PC-9 (cell line): ENCODE results near the gene MMS22L. TPM values are rescaled to one million over a fixed set of nuclear protein-coding genes. Genes with fewer than 3 reads are reported as not detected.

Source experiments
- BruUV-seq: library from RNA; stranded (reverse); fragments of 400-500 nt; replicated peaks from 2 replicates; lab custom pipeline; 2021; lab: Mats Ljungman, UMichigan
- CTCF ChIA-PET: fragments of 300-600 bp; sonication (Branson Sonifier 250); formaldehyde crosslinking; loops from one replicate; lab custom pipeline; 2022; ENCODE audit warnings: antibody characterized with exemption; lab: Charles Lee
- POLR2A ChIA-PET: fragments of 300-600 bp; sonication (Branson Sonifier 250); formaldehyde crosslinking; loops from one replicate; lab custom pipeline; 2022; ENCODE audit warnings: antibody characterized with exemption; ENCODE audit not compliant: unreplicated experiment; lab: Charles Lee
- DNase-seq, 2 experiments: peaks; one replicate each; pipeline versions ENCODE4 v3.0.0 to v3.0.0-alpha.2; 2015 to 2022; ENCODE audit warnings: mixed read lengths in 1 of 2
- H2AFZ ChIP-seq: fragments of 200-600 bp; sonication (generic); 2 replicates; pipeline ENCODE4 v1.8.1; 2017; ENCODE audit warnings: antibody characterized with exemption
- H3F3A ChIP-seq: fragments of 200-600 bp; sonication (generic); 2 replicates; pipeline ENCODE4 v1.8.1; 2017; ENCODE audit warnings: antibody characterized with exemption, mild to moderate bottlenecking, low read depth; ENCODE audit not compliant: insufficient read depth
- H3K27ac ChIP-seq: fragments of 200-600 bp; sonication (generic); 2 replicates; pipeline ENCODE4 v1.6.1; 2016; ENCODE audit warnings: mixed run types
- H3K27me3 ChIP-seq: fragments of 200-600 bp; sonication (generic); 2 replicates; pipeline ENCODE4 v1.6.1; 2016; ENCODE audit warnings: low read depth, mixed run types; ENCODE audit not compliant: insufficient read depth
- H3K36me3 ChIP-seq: fragments of 200-600 bp; sonication (generic); 2 replicates; pipeline ENCODE4 v1.6.1; 2016; ENCODE audit warnings: low read depth, mixed run types
- H3K4me1 ChIP-seq: fragments of 200-600 bp; sonication (generic); replicated peaks from 2 replicates; pipeline ENCODE4 v1.6.1; 2016; ENCODE audit warnings: mixed run types; ENCODE audit not compliant: insufficient read depth
- H3K4me2 ChIP-seq: fragments of 200-600 bp; sonication (generic); 2 replicates; pipeline ENCODE4 v1.6.1; 2017; ENCODE audit warnings: mixed run types
- H3K4me3 ChIP-seq: fragments of 200-600 bp; sonication (generic); 2 replicates; pipeline ENCODE4 v1.6.1; 2016; ENCODE audit warnings: mixed run types
- H3K79me2 ChIP-seq: fragments of 200-600 bp; sonication (generic); 2 replicates; pipeline ENCODE4 v1.6.1; 2017; ENCODE audit warnings: low read depth, mixed run types
- H3K9me2 ChIP-seq: fragments of 200-600 bp; sonication (generic); 2 replicates; pipeline ENCODE4 v1.8.1; 2017; ENCODE audit warnings: mild to moderate bottlenecking; ENCODE audit not compliant: insufficient read depth
- H3K9me3 ChIP-seq: fragments of 200-600 bp; sonication (generic); 2 replicates; pipeline ENCODE4 v1.8.1; 2016; ENCODE audit warnings: low read depth; ENCODE audit not compliant: insufficient read depth
- H4K20me1 ChIP-seq: fragments of 200-600 bp; sonication (generic); 2 replicates; pipeline ENCODE4 v1.8.1; 2017; ENCODE audit not compliant: insufficient read depth
- EZH2 ChIP-seq: fragments of 200-600 bp; sonication (generic); IDR thresholded peaks from 2 replicates; pipeline ENCODE4 v1.8.0; 2017; ENCODE audit warnings: antibody characterized with exemption, low read depth
- intact Hi-C: fragments of 100-400 bp; cut with micrococcal nuclease; formaldehyde crosslinking; loops from one replicate; pipeline ENCODE4 v1.10.0; 2022; ENCODE audit not compliant: unreplicated experiment
- total RNA-seq: library from RNA; stranded (reverse); gene quantifications from 2 replicates; pipeline ENCODE4 v1.2.3, GENCODE V29; 2021
- TF ChIP-seq, protein P1 (sequence below): fragments of 200-600 bp; sonication (generic); conservative IDR thresholded peaks from 2 replicates; pipeline ENCODE4 v1.6.1; 2017; ENCODE audit warnings: mixed run types, antibody characterized with exemption, mild to moderate bottlenecking, moderate library complexity

The MMS22L gene
- total RNA-seq, 1 experiment from 2014 or later, result 43.6 TPM

DNA sequence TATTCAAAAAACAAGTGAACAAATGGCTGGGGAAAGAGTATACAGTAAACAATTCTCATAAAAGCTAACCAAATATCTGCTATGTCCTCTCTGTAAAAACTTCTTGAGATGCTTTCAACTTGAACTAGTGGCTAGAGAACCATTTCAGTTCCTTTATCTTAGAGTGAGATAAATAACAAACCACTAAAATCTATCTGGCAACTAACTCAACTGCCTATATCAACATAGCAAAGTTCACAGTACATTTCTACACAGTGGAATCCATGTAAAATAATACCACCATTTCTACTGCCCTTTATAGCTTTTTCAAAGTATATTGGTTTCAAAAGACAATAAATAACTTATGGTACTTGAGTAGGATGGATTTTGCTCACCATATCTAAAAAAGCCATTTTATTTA is 95.1 kb downstream of the MMS22L start:
- intact Hi-C loops, result loop anchor here (5.0 kb wide), 1 partner anchor 1659 kb away; no protein-coding TSS in a partner anchor
- no TSS peak for BruUV-seq

DNA sequence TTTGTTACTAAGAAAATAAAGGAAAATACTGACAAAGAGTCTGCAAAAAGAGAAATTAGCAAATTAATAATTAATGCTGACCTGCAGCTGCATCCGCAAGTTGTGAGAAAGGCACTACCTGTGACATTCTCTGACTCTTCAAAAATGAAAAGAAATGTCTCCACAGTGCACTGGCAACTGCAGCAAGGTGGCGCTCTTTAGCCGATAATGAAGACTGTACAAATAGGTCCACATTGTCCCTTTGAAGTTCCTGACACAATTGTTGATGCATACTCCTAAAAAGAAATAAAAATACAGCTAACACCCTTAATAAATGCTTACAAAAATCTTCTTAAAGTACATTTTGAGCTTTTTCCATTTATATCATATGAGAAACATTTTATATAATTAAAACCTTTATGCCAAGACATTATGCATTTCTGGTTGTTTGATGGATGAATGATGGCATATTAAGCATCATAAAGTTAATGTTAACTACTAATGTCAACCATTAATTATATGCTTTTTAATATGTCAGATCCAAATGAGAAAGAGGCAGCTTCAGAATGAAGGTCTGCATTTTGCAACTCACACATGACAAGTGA is 96.5 kb downstream of the MMS22L start:
- Histone ChIP-seq H3K27ac (no peak overlapping the region), H3K4me3 (no peak overlapping the region), H3F3A (no peaks in the 10 kb centered on the region), H3K4me2 (no peak overlapping the region), H3K27me3 (no peaks in the 10 kb centered on the region), H3K36me3 (no peaks in the 10 kb centered on the region), H3K9me3 (no peaks in the 10 kb centered on the region), H2AFZ (no peak overlapping the region), H3K9me2 (no peaks in the 10 kb centered on the region), H4K20me1 (no peaks in the 10 kb centered on the region), H3K79me2 (no peaks in the 10 kb centered on the region), H3K4me1 (no peaks in the 10 kb centered on the region)
- intact Hi-C loops, result loop anchor here (1.0 to 5.0 kb wide), 2 partner anchors 208 to 1661 kb away; no protein-coding TSS in a partner anchor
- no TSS peak for BruUV-seq
- ChIA-PET POLR2A (no interaction called here), CTCF (no interaction called here)
- TF ChIP-seq, protein P1, sequence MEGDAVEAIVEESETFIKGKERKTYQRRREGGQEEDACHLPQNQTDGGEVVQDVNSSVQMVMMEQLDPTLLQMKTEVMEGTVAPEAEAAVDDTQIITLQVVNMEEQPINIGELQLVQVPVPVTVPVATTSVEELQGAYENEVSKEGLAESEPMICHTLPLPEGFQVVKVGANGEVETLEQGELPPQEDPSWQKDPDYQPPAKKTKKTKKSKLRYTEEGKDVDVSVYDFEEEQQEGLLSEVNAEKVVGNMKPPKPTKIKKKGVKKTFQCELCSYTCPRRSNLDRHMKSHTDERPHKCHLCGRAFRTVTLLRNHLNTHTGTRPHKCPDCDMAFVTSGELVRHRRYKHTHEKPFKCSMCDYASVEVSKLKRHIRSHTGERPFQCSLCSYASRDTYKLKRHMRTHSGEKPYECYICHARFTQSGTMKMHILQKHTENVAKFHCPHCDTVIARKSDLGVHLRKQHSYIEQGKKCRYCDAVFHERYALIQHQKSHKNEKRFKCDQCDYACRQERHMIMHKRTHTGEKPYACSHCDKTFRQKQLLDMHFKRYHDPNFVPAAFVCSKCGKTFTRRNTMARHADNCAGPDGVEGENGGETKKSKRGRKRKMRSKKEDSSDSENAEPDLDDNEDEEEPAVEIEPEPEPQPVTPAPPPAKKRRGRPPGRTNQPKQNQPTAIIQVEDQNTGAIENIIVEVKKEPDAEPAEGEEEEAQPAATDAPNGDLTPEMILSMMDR, result peak; percentile 82
- TF ChIP-seq EZH2, result no peak
- peak in 1 of 2 experiments; percentile 39 for DNase-seq

More for the DNA sequence above, 95.1 kb downstream of the MMS22L start:
- no peaks in the 10 kb centered on the region for H3K9me2 ChIP-seq
- no peak overlapping the region for H3K27ac ChIP-seq
- H3K79me2 ChIP-seq, result no peaks in the 10 kb centered on the region
- no peaks in the 10 kb centered on the region for H3K36me3 ChIP-seq
- no peaks in the 10 kb centered on the region for H3K4me1 ChIP-seq
- H3K4me3 ChIP-seq, result no peak overlapping the region
- no peaks in the 10 kb centered on the region for H4K20me1 ChIP-seq
- TF ChIP-seq, protein P1, result no peak
- TF ChIP-seq EZH2, result no peak
- H2AFZ ChIP-seq, result no peak overlapping the region
- no peak for DNase-seq
- ChIA-PET POLR2A (no interaction called here), CTCF (no interaction called here)
- no peaks in the 10 kb centered on the region for H3K9me3 ChIP-seq
- H3K27me3 ChIP-seq, result no peaks in the 10 kb centered on the region
- no peaks in the 10 kb centered on the region for H3F3A ChIP-seq
- H3K4me2 ChIP-seq, result no peak overlapping the region

DNA sequence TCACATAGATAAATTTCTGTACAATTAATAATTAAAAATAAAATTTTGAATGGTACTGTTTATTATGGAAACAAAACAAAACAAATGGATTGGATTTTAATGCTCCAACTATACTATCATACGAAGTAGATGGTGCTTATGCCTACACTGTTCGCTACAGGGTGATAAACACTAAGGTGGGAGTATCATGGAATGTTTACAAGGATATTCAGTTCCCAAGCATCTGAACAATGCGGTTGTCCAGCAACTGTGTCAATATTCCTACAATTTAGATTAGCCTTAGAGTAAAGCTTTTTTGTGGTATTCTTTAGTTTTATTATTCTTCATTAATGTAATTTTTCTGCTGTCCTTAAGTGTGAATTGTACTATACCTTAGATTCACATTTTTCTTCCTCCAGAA is 105.1 kb downstream of the MMS22L start:
- H3K27me3 ChIP-seq, result no peaks in the 10 kb centered on the region
- DNase-seq, result no peak
- no peaks in the 10 kb centered on the region for H3K79me2 ChIP-seq
- no peaks in the 10 kb centered on the region for H3K36me3 ChIP-seq
- H3K9me2 ChIP-seq, result no peaks in the 10 kb centered on the region
- H4K20me1 ChIP-seq, result no peaks in the 10 kb centered on the region
- no peak overlapping the region for H2AFZ ChIP-seq
- ChIA-PET CTCF (no interaction called here), POLR2A (no interaction called here)
- no peak overlapping the region for H3K4me3 ChIP-seq
- no TSS peak for BruUV-seq
- H3K27ac ChIP-seq, result no peak overlapping the region
- intact Hi-C loops, result no loop called here
- H3F3A ChIP-seq, result no peaks in the 10 kb centered on the region
- no peaks in the 10 kb centered on the region for H3K4me1 ChIP-seq
- H3K9me3 ChIP-seq, result no peaks in the 10 kb centered on the region
- TF ChIP-seq EZH2, result no peak
- TF ChIP-seq, protein P1, result no peak
- no peak overlapping the region for H3K4me2 ChIP-seq
